ENCODE data around the gene MGST3.
"Not testable (repeated sequence)": the region's sequence is repeated elsewhere in the genome, so short reads cannot be mapped to it uniquely, and the experiment has no call there.

MGST3 gene

DNA sequence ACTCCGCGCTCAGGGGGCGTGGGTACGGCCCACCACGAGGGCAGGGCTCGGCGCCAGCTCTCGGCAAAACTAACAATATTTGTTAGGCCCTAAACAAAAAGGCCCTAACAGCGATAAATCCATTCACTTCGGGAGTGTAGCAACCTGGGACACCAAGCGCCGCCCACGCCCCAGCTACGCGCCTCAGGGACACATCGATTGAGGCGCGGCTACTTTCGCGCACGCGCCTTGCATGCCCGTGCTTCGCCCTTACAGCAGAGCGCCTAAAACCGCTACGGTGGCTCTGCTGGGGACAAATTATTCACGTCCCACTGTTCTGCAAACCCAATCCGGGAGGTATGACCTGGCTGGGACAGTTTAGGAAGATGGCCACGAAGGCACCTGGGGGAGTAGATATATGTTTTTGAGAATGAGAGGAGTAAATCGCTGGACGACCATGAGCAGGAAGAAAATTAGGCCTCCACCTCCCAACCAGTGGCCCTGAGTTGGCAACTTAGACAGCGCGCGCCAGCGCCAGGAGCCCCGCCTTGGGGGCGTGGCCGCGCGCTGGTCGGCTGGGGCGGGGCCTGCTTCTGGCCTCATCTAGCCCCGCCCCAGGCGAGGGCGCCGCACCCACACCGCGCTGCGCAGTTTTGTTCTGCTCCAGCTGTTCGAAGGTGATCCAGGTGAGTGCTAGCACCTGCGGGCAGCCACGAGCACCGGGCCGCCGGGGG, at the start of gene MGST3:
TSS of gene MGST3 (plus strand) at position 606 of the 713 bp plus-strand sequence. CDS start 18,614 bp downstream, outside the sequence.
- Histone ChIP-seq H3K4me1 (ENCODE audit: control insufficient read depth in 1 of 2, insufficient read depth in 1 of 2, low read depth in 1 of 2, low read length in 1 of 2) (peaks cover 27 to 33% of the 10 kb centered on the region in 2 experiments), H3K27me3 (peaks cover 15% of the 10 kb centered on the region), H3K4me3 (ENCODE audit: low read depth in 1 of 2, low read length in 1 of 2) (peak within 1 kb of the TSS; percentile 81 to 96), H3K9me3 (no peaks in the 10 kb centered on the region), H3K27ac (peak within 1 kb of the TSS; percentile 86), H3K36me3 (no peaks in the 10 kb centered on the region)
- TF ChIP-seq CTCF (IDR thresholded peaks at IDR 0.05) = no peak

- no peaks in the 10 kb centered on the region for H3K9me3 ChIP-seq
- no peaks in the 10 kb centered on the region for H3K36me3 ChIP-seq
- H3K4me1 ChIP-seq (ENCODE audit: control insufficient read depth in 1 of 2, insufficient read depth in 1 of 2, low read depth in 1 of 2, low read length in 1 of 2) = no peaks in the 10 kb centered on the region
- H3K4me3 ChIP-seq (ENCODE audit: low read depth in 1 of 2, low read length in 1 of 2) = no peak overlapping the region
- no peak for TF ChIP-seq CTCF (IDR thresholded peaks at IDR 0.05)
- H3K27me3 ChIP-seq = peaks cover 54% of the 10 kb centered on the region
- no peak overlapping the region for H3K27ac ChIP-seq
These were observed 49.1 kb upstream of the MGST3 start for GRCh38 chr1:165581926-165582325.

DNA sequence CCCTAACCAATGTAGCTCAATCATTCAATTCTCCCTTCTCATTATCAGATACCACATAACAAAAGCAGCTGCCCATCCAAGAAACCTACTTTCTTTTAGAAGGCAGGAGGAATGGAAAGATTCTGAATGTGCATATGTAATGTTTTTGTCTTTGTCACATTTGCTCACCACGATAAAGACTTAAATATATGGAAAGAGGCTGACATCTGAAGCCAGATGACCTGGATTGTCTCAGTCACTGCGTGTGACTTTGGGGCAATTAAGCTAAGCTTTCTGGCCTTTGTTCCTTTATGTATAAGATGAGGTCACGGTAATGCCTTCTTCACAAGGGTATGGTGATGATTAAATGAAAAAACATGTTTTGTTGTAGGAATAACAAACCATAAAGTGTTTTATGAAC, 44.6 kb upstream of the MGST3 start:
- Histone ChIP-seq H3K9me3 (no peaks in the 10 kb centered on the region), H3K27ac (no peak overlapping the region), H3K36me3 (no peaks in the 10 kb centered on the region), H3K4me1 (ENCODE audit: control insufficient read depth in 1 of 2, insufficient read depth in 1 of 2, low read depth in 1 of 2, low read length in 1 of 2) (no peaks in the 10 kb centered on the region), H3K27me3 (peaks cover 76% of the 10 kb centered on the region), H3K4me3 (ENCODE audit: low read depth in 1 of 2, low read length in 1 of 2) (no peak overlapping the region)
- TF ChIP-seq CTCF (IDR thresholded peaks at IDR 0.05) = no peak

DNA sequence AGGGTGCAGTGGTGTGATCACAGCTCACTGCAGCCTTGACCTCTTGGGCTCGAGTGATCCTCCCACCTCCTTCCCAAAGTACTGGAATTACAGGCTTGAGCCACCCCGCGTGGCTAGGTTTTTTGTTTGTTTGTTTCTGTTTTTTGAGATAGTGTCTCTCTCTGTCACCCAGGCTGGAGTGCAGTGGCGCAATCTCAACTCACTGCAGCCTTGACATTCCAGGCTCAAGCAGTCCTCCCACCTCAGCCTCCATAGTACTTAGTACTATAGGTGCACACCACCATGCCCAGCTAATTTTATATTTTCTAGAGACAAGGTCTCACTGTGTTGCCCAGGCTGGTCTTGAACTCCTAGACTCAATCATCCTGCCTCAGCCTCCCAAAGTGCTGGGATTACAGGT, 39.6 kb upstream of the MGST3 start:
- not testable (repeated sequence) for H3K4me1 ChIP-seq (ENCODE audit: control insufficient read depth in 1 of 2, insufficient read depth in 1 of 2, low read depth in 1 of 2, low read length in 1 of 2); H3K27ac ChIP-seq; H3K4me3 ChIP-seq (ENCODE audit: low read depth in 1 of 2, low read length in 1 of 2); H3K9me3 ChIP-seq; H3K36me3 ChIP-seq
- H3K27me3 ChIP-seq = peaks cover 100% of the 10 kb centered on the region

- Histone ChIP-seq H3K4me1 (ENCODE audit: control insufficient read depth in 1 of 2, insufficient read depth in 1 of 2, low read depth in 1 of 2, low read length in 1 of 2) (peaks cover 9 to 10% of the 10 kb centered on the region in 2 experiments), H3K27ac (no peak overlapping the region), H3K4me3 (ENCODE audit: low read depth in 1 of 2, low read length in 1 of 2) (no peak overlapping the region), H3K9me3 (no peaks in the 10 kb centered on the region), H3K36me3 (no peaks in the 10 kb centered on the region), H3K27me3 (peaks cover 94% of the 10 kb centered on the region)
- TF ChIP-seq CTCF (IDR thresholded peaks at IDR 0.05) = peak; percentile 88
These were observed 37.9 kb upstream of the MGST3 start for GRCh38 chr1:165592945-165593823.

All from neutrophil (primary cell).